ENCODE results near the gene D2HGDH.

D2HGDH gene

GRCh38 chr2:241814393-241814642 lies 79.9 kb downstream of the D2HGDH start:
- Histone ChIP-seq H3K14ac (ENCODE audit: low read length) (no peak overlapping the region), H3K36me3 (ENCODE audit: control insufficient read depth in 1 of 2, insufficient read depth in 2 of 2, low read length in 2 of 2) (no peaks in the 10 kb centered on the region), H3K79me2 (ENCODE audit: control insufficient read depth, insufficient read depth, low read length, poor library complexity) (no peaks in the 10 kb centered on the region), H3K4me3 (ENCODE audit: low read depth, low read length) (no peak overlapping the region), H2BK120ac (ENCODE audit: insufficient read depth, low read length, poor library complexity) (no peak overlapping the region), H3K27ac (ENCODE audit: low read depth, low read length) (no peak overlapping the region), H4K91ac (ENCODE audit: low read depth, low read length) (no peak overlapping the region), H3K4ac (ENCODE audit: low read depth, low read length) (no peak overlapping the region), H3K18ac (ENCODE audit: low read length) (no peak overlapping the region), H3K23ac (ENCODE audit: low read length) (no peak overlapping the region), H3K27me3 (ENCODE audit: insufficient read depth, low read length) (no peaks in the 10 kb centered on the region), H4K12ac (ENCODE audit: low read depth, low read length) (no peak overlapping the region), H2BK5ac (ENCODE audit: low read depth, low read length, poor library complexity) (no peak overlapping the region), H2AFZ (ENCODE audit: insufficient read depth, low read length, poor library complexity) (no peak overlapping the region), H3K4me1 (ENCODE audit: control insufficient read depth in 1 of 2, insufficient read depth in 2 of 2, low read length in 2 of 2) (no peaks in the 10 kb centered on the region), H2BK12ac (ENCODE audit: low read length) (no peak overlapping the region), H4K8ac (ENCODE audit: low read depth, low read length) (no peak overlapping the region), H2AK5ac (ENCODE audit: low read length) (no peak overlapping the region), H3K9me3 (ENCODE audit: insufficient read depth, low read depth, low read length) (peaks cover 8% of the 10 kb centered on the region), H3K4me2 (ENCODE audit: low read length) (no peak overlapping the region), H3K9ac (ENCODE audit: low read length) (no peak overlapping the region), H3K79me1 (ENCODE audit: low read length) (no peaks in the 10 kb centered on the region)
- DNase-seq, result no peak
- no CpG with 5 or more reads among the region's 17 CpGs for WGBS (ENCODE audit: extremely low coverage, insufficient coverage, insufficient read length)

DNA sequence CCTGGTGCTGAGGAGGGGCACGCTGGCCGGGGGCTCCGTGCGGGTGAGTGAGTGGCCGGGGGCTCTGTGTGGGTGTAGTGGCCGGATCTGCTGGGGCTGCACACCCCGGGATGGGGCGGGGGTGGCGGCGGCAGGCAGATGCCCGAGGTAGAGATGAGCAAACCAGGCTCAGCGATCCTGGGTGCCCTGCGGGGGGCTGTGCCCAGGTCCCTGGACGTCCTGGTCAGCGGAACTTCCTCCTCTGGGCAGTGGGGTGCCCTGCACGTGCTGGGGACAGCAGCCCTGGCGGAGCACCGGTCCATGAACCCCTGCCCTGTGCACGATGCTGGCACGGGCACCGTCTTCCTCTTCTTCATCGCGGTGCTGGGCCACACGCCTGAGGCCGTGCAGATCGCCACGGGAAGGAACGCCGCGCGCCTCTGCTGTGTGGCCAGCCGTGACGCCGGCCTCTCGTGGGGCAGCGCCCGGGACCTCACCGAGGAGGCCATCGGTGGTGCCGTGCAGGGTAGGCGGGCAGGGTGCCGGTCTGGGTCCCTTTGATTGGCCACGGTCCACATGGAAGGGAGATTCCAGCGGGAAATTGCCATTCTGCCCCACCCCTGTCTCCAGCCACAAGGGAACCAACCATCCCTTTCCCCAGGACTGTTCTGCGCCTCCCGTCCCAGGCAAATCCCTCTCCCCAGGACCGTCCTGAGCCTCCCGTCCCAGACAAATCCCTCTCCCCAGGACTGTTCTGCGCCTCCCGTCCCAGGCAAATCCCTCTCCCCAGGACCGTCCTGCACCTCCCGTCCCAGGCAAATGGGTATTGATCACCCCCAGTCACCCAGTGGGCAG lies 80.4 kb downstream of the D2HGDH start:
- no peak overlapping the region for H3K4me3 ChIP-seq (ENCODE audit: low read depth, low read length)
- H3K36me3 ChIP-seq (ENCODE audit: control insufficient read depth in 1 of 2, insufficient read depth in 2 of 2, low read length in 2 of 2), result no peaks in the 10 kb centered on the region
- H2AK5ac ChIP-seq (ENCODE audit: low read length), result no peak overlapping the region
- H3K9ac ChIP-seq (ENCODE audit: low read length), result no peak overlapping the region
- no peak overlapping the region for H3K23ac ChIP-seq (ENCODE audit: low read length)
- H4K91ac ChIP-seq (ENCODE audit: low read depth, low read length), result no peak overlapping the region
- no peak overlapping the region for H3K4me2 ChIP-seq (ENCODE audit: low read length)
- H2BK5ac ChIP-seq (ENCODE audit: low read depth, low read length, poor library complexity), result no peak overlapping the region
- H4K8ac ChIP-seq (ENCODE audit: low read depth, low read length), result no peak overlapping the region
- H3K27ac ChIP-seq (ENCODE audit: low read depth, low read length), result no peak overlapping the region
- no peaks in the 10 kb centered on the region for H3K79me1 ChIP-seq (ENCODE audit: low read length)
- H3K4ac ChIP-seq (ENCODE audit: low read depth, low read length), result no peak overlapping the region
- H3K79me2 ChIP-seq (ENCODE audit: control insufficient read depth, insufficient read depth, low read length, poor library complexity), result no peaks in the 10 kb centered on the region
- H3K4me1 ChIP-seq (ENCODE audit: control insufficient read depth in 1 of 2, insufficient read depth in 2 of 2, low read length in 2 of 2), result no peaks in the 10 kb centered on the region
- no peak overlapping the region for H3K18ac ChIP-seq (ENCODE audit: low read length)
- no peak for DNase-seq
- H2AFZ ChIP-seq (ENCODE audit: insufficient read depth, low read length, poor library complexity), result no peak overlapping the region
- no peak overlapping the region for H4K12ac ChIP-seq (ENCODE audit: low read depth, low read length)
- no peak overlapping the region for H3K14ac ChIP-seq (ENCODE audit: low read length)
- H2BK12ac ChIP-seq (ENCODE audit: low read length), result no peak overlapping the region
- no peak overlapping the region for H2BK120ac ChIP-seq (ENCODE audit: insufficient read depth, low read length, poor library complexity)
- H3K9me3 ChIP-seq (ENCODE audit: insufficient read depth, low read depth, low read length), result peaks cover 9% of the 10 kb centered on the region
- WGBS (ENCODE audit: extremely low coverage, insufficient coverage, insufficient read length), result no CpG with 5 or more reads among the region's 52 CpGs
- no peaks in the 10 kb centered on the region for H3K27me3 ChIP-seq (ENCODE audit: insufficient read depth, low read length)

DNA sequence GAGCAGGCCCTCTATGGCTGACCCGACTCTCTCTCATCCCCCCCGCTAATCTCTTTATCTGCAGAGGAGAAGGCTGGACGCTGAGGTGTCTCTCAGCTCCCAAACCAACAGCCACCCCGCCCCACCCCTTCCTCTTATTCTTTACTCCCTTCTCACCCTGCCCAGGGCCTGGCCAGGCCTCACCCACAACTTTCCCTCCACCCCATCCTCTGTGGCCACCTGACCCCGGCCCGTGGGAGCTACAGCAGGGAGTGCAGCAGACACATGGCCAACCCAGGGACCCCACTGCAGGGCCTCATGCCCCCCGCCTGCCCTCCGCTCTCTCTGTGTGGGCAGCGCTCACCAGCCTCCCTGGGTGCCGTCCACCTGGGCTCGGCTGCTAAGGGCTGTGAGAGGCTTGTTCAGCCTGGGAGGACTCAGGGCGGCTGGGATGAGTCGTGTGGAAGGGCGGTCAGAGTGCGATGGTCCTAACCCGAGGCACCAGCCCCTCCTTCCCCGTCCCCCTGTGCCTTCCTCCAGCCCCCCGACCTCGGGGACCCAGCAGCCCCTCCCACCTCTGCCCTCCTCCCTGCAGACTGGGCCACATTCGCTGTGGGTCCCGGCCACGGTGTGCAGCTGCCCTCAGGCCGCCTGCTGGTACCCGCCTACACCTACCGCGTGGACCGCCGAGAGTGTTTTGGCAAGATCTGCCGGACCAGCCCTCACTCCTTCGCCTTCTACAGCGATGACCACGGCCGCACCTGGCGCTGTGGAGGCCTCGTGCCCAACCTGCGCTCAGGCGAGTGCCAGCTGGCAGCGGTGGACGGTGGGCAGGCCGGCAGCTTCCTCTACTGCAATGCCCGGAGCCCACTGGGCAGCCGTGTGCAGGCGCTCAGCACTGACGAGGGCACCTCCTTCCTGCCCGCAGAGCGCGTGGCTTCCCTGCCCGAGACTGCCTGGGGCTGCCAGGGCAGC lies 81.3 kb downstream of the D2HGDH start:
- Histone ChIP-seq H4K12ac (ENCODE audit: low read depth, low read length) (no peak overlapping the region), H3K9me3 (ENCODE audit: insufficient read depth, low read depth, low read length) (peaks cover 10% of the 10 kb centered on the region), H2BK12ac (ENCODE audit: low read length) (no peak overlapping the region), H3K23ac (ENCODE audit: low read length) (no peak overlapping the region), H3K4me2 (ENCODE audit: low read length) (no peak overlapping the region), H2AFZ (ENCODE audit: insufficient read depth, low read length, poor library complexity) (no peak overlapping the region), H3K14ac (ENCODE audit: low read length) (no peak overlapping the region), H3K4ac (ENCODE audit: low read depth, low read length) (no peak overlapping the region), H3K27ac (ENCODE audit: low read depth, low read length) (no peak overlapping the region), H4K8ac (ENCODE audit: low read depth, low read length) (no peak overlapping the region), H3K79me1 (ENCODE audit: low read length) (no peaks in the 10 kb centered on the region), H3K4me1 (ENCODE audit: control insufficient read depth in 1 of 2, insufficient read depth in 2 of 2, low read length in 2 of 2) (no peaks in the 10 kb centered on the region), H3K4me3 (ENCODE audit: low read depth, low read length) (no peak overlapping the region), H3K18ac (ENCODE audit: low read length) (no peak overlapping the region), H3K27me3 (ENCODE audit: insufficient read depth, low read length) (no peaks in the 10 kb centered on the region), H3K9ac (ENCODE audit: low read length) (no peak overlapping the region), H4K91ac (ENCODE audit: low read depth, low read length) (no peak overlapping the region), H2AK5ac (ENCODE audit: low read length) (no peak overlapping the region), H2BK120ac (ENCODE audit: insufficient read depth, low read length, poor library complexity) (no peak overlapping the region), H3K79me2 (ENCODE audit: control insufficient read depth, insufficient read depth, low read length, poor library complexity) (no peaks in the 10 kb centered on the region), H3K36me3 (ENCODE audit: control insufficient read depth in 1 of 2, insufficient read depth in 2 of 2, low read length in 2 of 2) (no peaks in the 10 kb centered on the region), H2BK5ac (ENCODE audit: low read depth, low read length, poor library complexity) (no peak overlapping the region)
- DNase-seq, result peak in 1 of 2 donors; percentile 24
- no CpG with 5 or more reads among the region's 48 CpGs for WGBS (ENCODE audit: extremely low coverage, insufficient coverage, insufficient read length)

- H3K4me2 ChIP-seq (ENCODE audit: low read length), result no peak overlapping the region
- H3K9ac ChIP-seq (ENCODE audit: low read length), result no peak overlapping the region
- no peak overlapping the region for H2BK120ac ChIP-seq (ENCODE audit: insufficient read depth, low read length, poor library complexity)
- no peak overlapping the region for H4K8ac ChIP-seq (ENCODE audit: low read depth, low read length)
- H4K91ac ChIP-seq (ENCODE audit: low read depth, low read length), result no peak overlapping the region
- H2BK12ac ChIP-seq (ENCODE audit: low read length), result no peak overlapping the region
- H3K36me3 ChIP-seq (ENCODE audit: control insufficient read depth in 1 of 2, insufficient read depth in 2 of 2, low read length in 2 of 2), result no peaks in the 10 kb centered on the region
- no peak overlapping the region for H2AK5ac ChIP-seq (ENCODE audit: low read length)
- peaks cover 8% of the 10 kb centered on the region for H3K9me3 ChIP-seq (ENCODE audit: insufficient read depth, low read depth, low read length)
- H4K12ac ChIP-seq (ENCODE audit: low read depth, low read length), result no peak overlapping the region
- H2AFZ ChIP-seq (ENCODE audit: insufficient read depth, low read length, poor library complexity), result no peak overlapping the region
- WGBS (ENCODE audit: extremely low coverage, insufficient coverage, insufficient read length), result no CpG with 5 or more reads among the region's 33 CpGs
- no peaks in the 10 kb centered on the region for H3K79me2 ChIP-seq (ENCODE audit: control insufficient read depth, insufficient read depth, low read length, poor library complexity)
- no peaks in the 10 kb centered on the region for H3K4me1 ChIP-seq (ENCODE audit: control insufficient read depth in 1 of 2, insufficient read depth in 2 of 2, low read length in 2 of 2)
- no peaks in the 10 kb centered on the region for H3K27me3 ChIP-seq (ENCODE audit: insufficient read depth, low read length)
- no peak overlapping the region for H3K18ac ChIP-seq (ENCODE audit: low read length)
- no peak overlapping the region for H3K14ac ChIP-seq (ENCODE audit: low read length)
- no peak overlapping the region for H3K4me3 ChIP-seq (ENCODE audit: low read depth, low read length)
- H3K23ac ChIP-seq (ENCODE audit: low read length), result no peak overlapping the region
- H3K79me1 ChIP-seq (ENCODE audit: low read length), result no peaks in the 10 kb centered on the region
- no peak overlapping the region for H3K4ac ChIP-seq (ENCODE audit: low read depth, low read length)
- H2BK5ac ChIP-seq (ENCODE audit: low read depth, low read length, poor library complexity), result no peak overlapping the region
- no peak overlapping the region for H3K27ac ChIP-seq (ENCODE audit: low read depth, low read length)
- DNase-seq, result no peak
These were observed 82.1 kb downstream of the D2HGDH start for GRCh38 chr2:241816431-241817121.
